HEK293 (cell line): ENCODE data around the gene TRAF4.

ENCODE experiments used
- TSHZ1 ChIP-seq: fragments of 450-650 bp; formaldehyde crosslinking; IDR thresholded peaks from 2 replicates; pipeline ENCODE4 v1.5.1; 2016; ENCODE audit warnings: missing biosample characterization, missing genetic modification characterization, borderline replicate concordance
- ZNF48 ChIP-seq: fragments of 450-650 bp; formaldehyde crosslinking; IDR thresholded peaks from 2 replicates; pipeline ENCODE4 v1.5.1; 2016; ENCODE audit warnings: missing biosample characterization, missing genetic modification characterization
- ZNF623 ChIP-seq: fragments of 450-650 bp; formaldehyde crosslinking; IDR thresholded peaks from 2 replicates; pipeline ENCODE4 v1.5.1; 2016; ENCODE audit warnings: missing biosample characterization, missing genetic modification characterization
- ZNF664 ChIP-seq: fragments of 450-650 bp; formaldehyde crosslinking; IDR thresholded peaks from 2 replicates; pipeline ENCODE4 v1.5.1; 2016; ENCODE audit warnings: missing biosample characterization, missing genetic modification characterization
- ZNF837 ChIP-seq: fragments of 450-650 bp; formaldehyde crosslinking; IDR thresholded peaks from 2 replicates; pipeline ENCODE4 v1.5.1; 2016; ENCODE audit warnings: missing biosample characterization, missing genetic modification characterization
- TF ChIP-seq, protein P1 (sequence below): fragments of 450-650 bp; formaldehyde crosslinking; IDR thresholded peaks from 2 replicates; pipeline ENCODE4 v1.5.1; 2016; ENCODE audit warnings: missing biosample characterization, missing genetic modification characterization
- TF ChIP-seq, protein P2 (sequence below): fragments of 450-650 bp; formaldehyde crosslinking; IDR thresholded peaks from 2 replicates; pipeline ENCODE4 v1.5.1; 2016; ENCODE audit warnings: missing biosample characterization, missing genetic modification characterization
- TF ChIP-seq, protein P3 (sequence below): fragments of 450-650 bp; formaldehyde crosslinking; IDR thresholded peaks from 2 replicates; pipeline ENCODE4 v1.5.1; 2016; ENCODE audit warnings: missing biosample characterization, missing genetic modification characterization

DNA sequence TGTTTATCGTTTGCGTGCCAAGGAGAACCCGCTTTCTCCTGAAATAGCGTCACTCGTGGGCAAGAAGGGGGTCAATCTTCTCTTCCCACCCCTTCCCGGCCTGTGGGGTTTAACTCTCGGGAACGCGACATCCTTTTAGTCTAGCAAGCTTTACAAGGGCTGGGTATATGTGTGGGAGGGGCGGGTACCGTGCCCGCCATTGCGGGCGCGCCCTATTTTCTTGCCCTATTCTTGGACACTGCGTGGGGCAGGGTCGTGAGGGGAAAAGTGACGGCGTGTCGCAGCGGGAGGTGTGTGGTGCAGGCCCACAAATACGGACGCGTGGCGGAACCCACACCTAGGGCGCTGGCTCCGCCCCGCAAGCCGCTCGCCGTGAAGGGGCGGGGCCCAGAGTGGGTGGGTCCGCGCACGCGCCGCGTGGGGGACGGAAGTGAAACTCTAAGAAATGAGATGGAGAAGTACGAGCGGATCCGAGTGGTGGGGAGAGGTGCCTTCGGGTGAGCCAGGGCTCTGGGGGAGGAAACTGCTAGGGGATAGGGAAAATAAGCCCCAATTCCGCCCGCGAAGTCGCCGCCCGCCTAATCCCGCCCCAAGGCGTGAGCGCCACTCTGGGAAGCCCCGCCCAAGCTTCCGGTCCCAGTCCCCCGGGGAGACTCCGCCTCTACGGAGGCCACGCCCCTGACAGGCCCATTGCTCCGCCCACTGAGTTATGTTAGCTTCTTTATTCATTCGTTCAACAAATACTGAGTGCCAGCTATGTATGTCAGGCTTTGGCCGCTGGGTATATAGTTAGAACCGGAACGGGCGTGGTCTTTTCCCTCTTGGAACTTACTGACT is 15.2 kb upstream of the TRAF4 start, which contains the start of gene NEK8:
- TF ChIP-seq ZNF664 (no peak), TSHZ1 (tag by site-specific recombination) (no peak), ZNF837 (no peak), ZNF48 (tag by site-specific recombination) (no peak), ZNF623 (no peak)
- TF ChIP-seq, protein P1, sequence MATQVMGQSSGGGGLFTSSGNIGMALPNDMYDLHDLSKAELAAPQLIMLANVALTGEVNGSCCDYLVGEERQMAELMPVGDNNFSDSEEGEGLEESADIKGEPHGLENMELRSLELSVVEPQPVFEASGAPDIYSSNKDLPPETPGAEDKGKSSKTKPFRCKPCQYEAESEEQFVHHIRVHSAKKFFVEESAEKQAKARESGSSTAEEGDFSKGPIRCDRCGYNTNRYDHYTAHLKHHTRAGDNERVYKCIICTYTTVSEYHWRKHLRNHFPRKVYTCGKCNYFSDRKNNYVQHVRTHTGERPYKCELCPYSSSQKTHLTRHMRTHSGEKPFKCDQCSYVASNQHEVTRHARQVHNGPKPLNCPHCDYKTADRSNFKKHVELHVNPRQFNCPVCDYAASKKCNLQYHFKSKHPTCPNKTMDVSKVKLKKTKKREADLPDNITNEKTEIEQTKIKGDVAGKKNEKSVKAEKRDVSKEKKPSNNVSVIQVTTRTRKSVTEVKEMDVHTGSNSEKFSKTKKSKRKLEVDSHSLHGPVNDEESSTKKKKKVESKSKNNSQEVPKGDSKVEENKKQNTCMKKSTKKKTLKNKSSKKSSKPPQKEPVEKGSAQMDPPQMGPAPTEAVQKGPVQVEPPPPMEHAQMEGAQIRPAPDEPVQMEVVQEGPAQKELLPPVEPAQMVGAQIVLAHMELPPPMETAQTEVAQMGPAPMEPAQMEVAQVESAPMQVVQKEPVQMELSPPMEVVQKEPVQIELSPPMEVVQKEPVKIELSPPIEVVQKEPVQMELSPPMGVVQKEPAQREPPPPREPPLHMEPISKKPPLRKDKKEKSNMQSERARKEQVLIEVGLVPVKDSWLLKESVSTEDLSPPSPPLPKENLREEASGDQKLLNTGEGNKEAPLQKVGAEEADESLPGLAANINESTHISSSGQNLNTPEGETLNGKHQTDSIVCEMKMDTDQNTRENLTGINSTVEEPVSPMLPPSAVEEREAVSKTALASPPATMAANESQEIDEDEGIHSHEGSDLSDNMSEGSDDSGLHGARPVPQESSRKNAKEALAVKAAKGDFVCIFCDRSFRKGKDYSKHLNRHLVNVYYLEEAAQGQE (tag by site-specific recombination) = no peak
- TF ChIP-seq, protein P2, sequence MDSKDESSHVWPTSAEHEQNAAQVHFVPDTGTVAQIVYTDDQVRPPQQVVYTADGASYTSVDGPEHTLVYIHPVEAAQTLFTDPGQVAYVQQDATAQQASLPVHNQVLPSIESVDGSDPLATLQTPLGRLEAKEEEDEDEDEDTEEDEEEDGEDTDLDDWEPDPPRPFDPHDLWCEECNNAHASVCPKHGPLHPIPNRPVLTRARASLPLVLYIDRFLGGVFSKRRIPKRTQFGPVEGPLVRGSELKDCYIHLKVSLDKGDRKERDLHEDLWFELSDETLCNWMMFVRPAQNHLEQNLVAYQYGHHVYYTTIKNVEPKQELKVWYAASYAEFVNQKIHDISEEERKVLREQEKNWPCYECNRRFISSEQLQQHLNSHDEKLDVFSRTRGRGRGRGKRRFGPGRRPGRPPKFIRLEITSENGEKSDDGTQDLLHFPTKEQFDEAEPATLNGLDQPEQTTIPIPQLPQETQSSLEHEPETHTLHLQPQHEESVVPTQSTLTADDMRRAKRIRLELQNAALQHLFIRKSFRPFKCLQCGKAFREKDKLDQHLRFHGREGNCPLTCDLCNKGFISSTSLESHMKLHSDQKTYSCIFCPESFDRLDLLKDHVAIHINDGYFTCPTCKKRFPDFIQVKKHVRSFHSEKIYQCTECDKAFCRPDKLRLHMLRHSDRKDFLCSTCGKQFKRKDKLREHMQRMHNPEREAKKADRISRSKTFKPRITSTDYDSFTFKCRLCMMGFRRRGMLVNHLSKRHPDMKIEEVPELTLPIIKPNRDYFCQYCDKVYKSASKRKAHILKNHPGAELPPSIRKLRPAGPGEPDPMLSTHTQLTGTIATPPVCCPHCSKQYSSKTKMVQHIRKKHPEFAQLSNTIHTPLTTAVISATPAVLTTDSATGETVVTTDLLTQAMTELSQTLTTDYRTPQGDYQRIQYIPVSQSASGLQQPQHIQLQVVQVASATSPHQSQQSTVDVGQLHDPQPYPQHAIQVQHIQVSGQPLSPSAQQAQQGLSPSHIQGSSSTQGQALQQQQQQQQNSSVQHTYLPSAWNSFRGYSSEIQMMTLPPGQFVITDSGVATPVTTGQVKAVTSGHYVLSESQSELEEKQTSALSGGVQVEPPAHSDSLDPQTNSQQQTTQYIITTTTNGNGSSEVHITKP = peak; percentile 29
- TF ChIP-seq, protein P3, sequence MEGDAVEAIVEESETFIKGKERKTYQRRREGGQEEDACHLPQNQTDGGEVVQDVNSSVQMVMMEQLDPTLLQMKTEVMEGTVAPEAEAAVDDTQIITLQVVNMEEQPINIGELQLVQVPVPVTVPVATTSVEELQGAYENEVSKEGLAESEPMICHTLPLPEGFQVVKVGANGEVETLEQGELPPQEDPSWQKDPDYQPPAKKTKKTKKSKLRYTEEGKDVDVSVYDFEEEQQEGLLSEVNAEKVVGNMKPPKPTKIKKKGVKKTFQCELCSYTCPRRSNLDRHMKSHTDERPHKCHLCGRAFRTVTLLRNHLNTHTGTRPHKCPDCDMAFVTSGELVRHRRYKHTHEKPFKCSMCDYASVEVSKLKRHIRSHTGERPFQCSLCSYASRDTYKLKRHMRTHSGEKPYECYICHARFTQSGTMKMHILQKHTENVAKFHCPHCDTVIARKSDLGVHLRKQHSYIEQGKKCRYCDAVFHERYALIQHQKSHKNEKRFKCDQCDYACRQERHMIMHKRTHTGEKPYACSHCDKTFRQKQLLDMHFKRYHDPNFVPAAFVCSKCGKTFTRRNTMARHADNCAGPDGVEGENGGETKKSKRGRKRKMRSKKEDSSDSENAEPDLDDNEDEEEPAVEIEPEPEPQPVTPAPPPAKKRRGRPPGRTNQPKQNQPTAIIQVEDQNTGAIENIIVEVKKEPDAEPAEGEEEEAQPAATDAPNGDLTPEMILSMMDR (tag by site-specific recombination) = no peak
